Measurements from ENCODE around the gene SELENOT.
"Not testable (repeated sequence)": the region's sequence is repeated elsewhere in the genome, so short reads cannot be mapped to it uniquely, and the experiment has no call there.

Gene SELENOT

GRCh38 chr3:150607267-150608065 is 4.3 kb downstream of the SELENOT start:
- no peak for DNase-seq (ENCODE audit: low spot score)

GRCh38 chr3:150609988-150610387 is 6.9 kb downstream of the SELENOT start:
- no peak for DNase-seq (ENCODE audit: low spot score)

GRCh38 chr3:150610785-150611184 is 7.7 kb downstream of the SELENOT start:
- no peak for DNase-seq (ENCODE audit: low spot score)

GRCh38 chr3:150611666-150612065 is 8.5 kb downstream of the SELENOT start:
- DNase-seq (ENCODE audit: low spot score), result no peak

- DNase-seq (ENCODE audit: low spot score), result no peak
These were observed 9.4 kb downstream of the SELENOT start for GRCh38 chr3:150612494-150612893.

- DNase-seq (ENCODE audit: low spot score), result no peak
These were observed 9.9 kb downstream of the SELENOT start for GRCh38 chr3:150613034-150613433.

- DNase-seq (ENCODE audit: low spot score), result no peak
These were observed 10.8 kb downstream of the SELENOT start for GRCh38 chr3:150613709-150614480.

- DNase-seq (ENCODE audit: low spot score), result no peak
These were observed 17.0 kb downstream of the SELENOT start for GRCh38 chr3:150620002-150620689.

GRCh38 chr3:150622955-150623354 is 19.8 kb downstream of the SELENOT start:
- DNase-seq (ENCODE audit: low spot score), result not testable (repeated sequence)

- DNase-seq (ENCODE audit: low spot score), result no peak
These were observed 20.8 kb downstream of the SELENOT start for GRCh38 chr3:150623945-150624344.

GRCh38 chr3:150626148-150626930 is 23.2 kb downstream of the SELENOT start:
- DNase-seq (ENCODE audit: low spot score), result no peak

GRCh38 chr3:150627557-150627956 is 24.4 kb downstream of the SELENOT start:
- DNase-seq (ENCODE audit: low spot score), result no peak

- no peak for DNase-seq (ENCODE audit: low spot score)
These were observed 28.5 kb downstream of the SELENOT start for GRCh38 chr3:150631515-150632221.

- peak; percentile 50 for DNase-seq (ENCODE audit: low spot score)
These were observed 32.0 kb downstream of the SELENOT start for GRCh38 chr3:150635076-150635475.

- no peak for DNase-seq (ENCODE audit: low spot score)
These were observed 32.4 kb downstream of the SELENOT start for GRCh38 chr3:150635526-150635925.

GRCh38 chr3:150636258-150636657 is 33.1 kb downstream of the SELENOT start:
- DNase-seq (ENCODE audit: low spot score), result no peak

- no peak for DNase-seq (ENCODE audit: low spot score)
These were observed 36.1 kb downstream of the SELENOT start for GRCh38 chr3:150639262-150639661.

- DNase-seq (ENCODE audit: low spot score), result no peak
These were observed 37.1 kb downstream of the SELENOT start for GRCh38 chr3:150640256-150640655.

- DNase-seq (ENCODE audit: low spot score), result no peak
These were observed 50.0 kb downstream of the SELENOT start for GRCh38 chr3:150653110-150653561.

GRCh38 chr3:150656316-150656715 is 53.2 kb downstream of the SELENOT start:
- no peak for DNase-seq (ENCODE audit: low spot score)

Data from ecto neural progenitor cell (in vitro differentiated cells).